ENCODE measurements around the gene SMARCD2. TPM values are rescaled to one million over a fixed set of nuclear protein-coding genes. Genes with fewer than 3 reads are reported as not detected.

The SMARCD2 gene
- total and polyA plus RNA-seq, 2 donors (not counting 1 experiment from before 2014, with no cell fraction given): 51.1 to 87.0 TPM

DNA sequence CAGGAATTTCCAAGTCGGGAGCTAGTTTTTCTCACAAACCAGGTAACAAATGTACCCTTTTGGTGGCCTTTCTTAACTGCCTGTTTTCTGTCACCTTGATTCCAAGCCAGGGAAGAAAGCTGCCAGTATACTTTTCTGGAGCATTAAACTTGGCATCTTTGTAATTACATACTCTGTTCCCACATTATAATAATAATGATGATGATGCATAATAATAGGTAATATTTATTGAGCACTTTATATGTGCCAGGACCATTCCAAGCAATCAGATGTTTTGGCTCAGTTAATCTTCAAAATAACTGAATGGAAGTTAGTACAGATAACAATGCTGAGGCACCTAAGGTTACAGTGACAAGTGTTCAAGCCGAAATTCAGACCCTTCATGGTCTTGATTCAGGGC lies 26.4 kb downstream of the SMARCD2 start:
- no peak overlapping the region for H3K27ac ChIP-seq (ENCODE audit: insufficient read depth, low read length)
- peaks cover 33% of the 10 kb centered on the region for H3K36me3 ChIP-seq (ENCODE audit: control insufficient read depth, insufficient read depth, low read length)
- no peak overlapping the region for H3K4me3 ChIP-seq (replicated peaks in 1 of 4; ENCODE audit: control extremely low read depth in 1 of 4, insufficient read depth in 1 of 4, low read depth in 3 of 4, low read length in 4 of 4)
- H3K27me3 ChIP-seq (ENCODE audit: control insufficient read depth, insufficient read depth, low read length): no peaks in the 10 kb centered on the region
- H3K9me3 ChIP-seq (ENCODE audit: control insufficient read depth, insufficient read depth, low read depth, low read length): no peaks in the 10 kb centered on the region
- no peak for DNase-seq (ENCODE audit: low read depth in 2 of 2)
- no peaks in the 10 kb centered on the region for H3K4me1 ChIP-seq (ENCODE audit: control insufficient read depth, extremely low read depth, insufficient read depth, low read length)
- H3K9ac ChIP-seq (ENCODE audit: insufficient read depth, low read length): no peak overlapping the region
- peaks cover 2% of the 10 kb centered on the region for H3K79me2 ChIP-seq (ENCODE audit: control insufficient read depth, insufficient read depth, low read length)
- no peak overlapping the region for H2AFZ ChIP-seq (ENCODE audit: low read length)
- no peak for TF ChIP-seq EZH2 (IDR thresholded peaks at IDR 0.05; ENCODE audit: low read length, missing control alignments)
- TF ChIP-seq, protein P1, sequence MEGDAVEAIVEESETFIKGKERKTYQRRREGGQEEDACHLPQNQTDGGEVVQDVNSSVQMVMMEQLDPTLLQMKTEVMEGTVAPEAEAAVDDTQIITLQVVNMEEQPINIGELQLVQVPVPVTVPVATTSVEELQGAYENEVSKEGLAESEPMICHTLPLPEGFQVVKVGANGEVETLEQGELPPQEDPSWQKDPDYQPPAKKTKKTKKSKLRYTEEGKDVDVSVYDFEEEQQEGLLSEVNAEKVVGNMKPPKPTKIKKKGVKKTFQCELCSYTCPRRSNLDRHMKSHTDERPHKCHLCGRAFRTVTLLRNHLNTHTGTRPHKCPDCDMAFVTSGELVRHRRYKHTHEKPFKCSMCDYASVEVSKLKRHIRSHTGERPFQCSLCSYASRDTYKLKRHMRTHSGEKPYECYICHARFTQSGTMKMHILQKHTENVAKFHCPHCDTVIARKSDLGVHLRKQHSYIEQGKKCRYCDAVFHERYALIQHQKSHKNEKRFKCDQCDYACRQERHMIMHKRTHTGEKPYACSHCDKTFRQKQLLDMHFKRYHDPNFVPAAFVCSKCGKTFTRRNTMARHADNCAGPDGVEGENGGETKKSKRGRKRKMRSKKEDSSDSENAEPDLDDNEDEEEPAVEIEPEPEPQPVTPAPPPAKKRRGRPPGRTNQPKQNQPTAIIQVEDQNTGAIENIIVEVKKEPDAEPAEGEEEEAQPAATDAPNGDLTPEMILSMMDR (conservative IDR thresholded peaks at IDR 0.05 in 1 of 2, IDR thresholded peaks at IDR 0.05 in 1 of 2; ENCODE audit: low read depth in 1 of 2, low read length in 2 of 2): no peak
- no peak overlapping the region for H3K4me2 ChIP-seq (ENCODE audit: extremely low read depth, insufficient read depth, low read length)
- no peaks in the 10 kb centered on the region for H4K20me1 ChIP-seq (ENCODE audit: control insufficient read depth, extremely low read depth, insufficient read depth, low read length)

GRCh38 chr17:63809970-63810369 lies 32.5 kb downstream of the SMARCD2 start:
- Histone ChIP-seq H2AFZ (ENCODE audit: low read length) (no peak overlapping the region), H3K9ac (ENCODE audit: insufficient read depth, low read length) (no peak overlapping the region), H3K4me2 (ENCODE audit: extremely low read depth, insufficient read depth, low read length) (no peak overlapping the region), H3K4me1 (ENCODE audit: control insufficient read depth, extremely low read depth, insufficient read depth, low read length) (no peaks in the 10 kb centered on the region), H3K79me2 (ENCODE audit: control insufficient read depth, insufficient read depth, low read length) (no peaks in the 10 kb centered on the region), H3K9me3 (ENCODE audit: control insufficient read depth, insufficient read depth, low read depth, low read length) (no peaks in the 10 kb centered on the region), H4K20me1 (ENCODE audit: control insufficient read depth, extremely low read depth, insufficient read depth, low read length) (no peaks in the 10 kb centered on the region), H3K36me3 (ENCODE audit: control insufficient read depth, insufficient read depth, low read length) (peaks cover 22% of the 10 kb centered on the region), H3K27ac (ENCODE audit: insufficient read depth, low read length) (no peak overlapping the region), H3K27me3 (ENCODE audit: control insufficient read depth, insufficient read depth, low read length) (no peaks in the 10 kb centered on the region), H3K4me3 (replicated peaks in 1 of 4; ENCODE audit: control extremely low read depth in 1 of 4, insufficient read depth in 1 of 4, low read depth in 3 of 4, low read length in 4 of 4) (no peak overlapping the region)
- no peak for DNase-seq (ENCODE audit: low read depth in 2 of 2)
- TF ChIP-seq EZH2 (IDR thresholded peaks at IDR 0.05; ENCODE audit: low read length, missing control alignments): no peak
- TF ChIP-seq, protein P1 (conservative IDR thresholded peaks at IDR 0.05 in 1 of 2, IDR thresholded peaks at IDR 0.05 in 1 of 2; ENCODE audit: low read depth in 1 of 2, low read length in 2 of 2): no peak

GRCh38 chr17:63805591-63805990 lies 36.9 kb downstream of the SMARCD2 start:
- no peaks in the 10 kb centered on the region for H3K27me3 ChIP-seq (ENCODE audit: control insufficient read depth, insufficient read depth, low read length)
- DNase-seq (ENCODE audit: low read depth in 2 of 2): no peak
- no peaks in the 10 kb centered on the region for H3K4me1 ChIP-seq (ENCODE audit: control insufficient read depth, extremely low read depth, insufficient read depth, low read length)
- H3K79me2 ChIP-seq (ENCODE audit: control insufficient read depth, insufficient read depth, low read length): no peaks in the 10 kb centered on the region
- H3K4me3 ChIP-seq (replicated peaks in 1 of 4; ENCODE audit: control extremely low read depth in 1 of 4, insufficient read depth in 1 of 4, low read depth in 3 of 4, low read length in 4 of 4): no peak overlapping the region
- H3K27ac ChIP-seq (ENCODE audit: insufficient read depth, low read length): no peak overlapping the region
- H3K9me3 ChIP-seq (ENCODE audit: control insufficient read depth, insufficient read depth, low read depth, low read length): no peaks in the 10 kb centered on the region
- peaks cover 16% of the 10 kb centered on the region for H3K36me3 ChIP-seq (ENCODE audit: control insufficient read depth, insufficient read depth, low read length)
- no peak overlapping the region for H3K4me2 ChIP-seq (ENCODE audit: extremely low read depth, insufficient read depth, low read length)
- H4K20me1 ChIP-seq (ENCODE audit: control insufficient read depth, extremely low read depth, insufficient read depth, low read length): no peaks in the 10 kb centered on the region
- H3K9ac ChIP-seq (ENCODE audit: insufficient read depth, low read length): no peak overlapping the region
- H2AFZ ChIP-seq (ENCODE audit: low read length): no peak overlapping the region
- TF ChIP-seq, protein P1 (conservative IDR thresholded peaks at IDR 0.05 in 1 of 2, IDR thresholded peaks at IDR 0.05 in 1 of 2; ENCODE audit: low read depth in 1 of 2, low read length in 2 of 2): no peak
- TF ChIP-seq EZH2 (IDR thresholded peaks at IDR 0.05; ENCODE audit: low read length, missing control alignments): no peak
